DMS53 (cell line): ENCODE results near the gene SERPINI2.
"Not testable (repeated sequence)": the region's sequence is repeated elsewhere in the genome, so short reads cannot be mapped to it uniquely, and the experiment has no call there.

Experiments used
- DNase-seq: peaks from one replicate; lab custom pipeline; 2025; lab: John Stamatoyannopoulos, UW

The SERPINI2 gene

DNA sequence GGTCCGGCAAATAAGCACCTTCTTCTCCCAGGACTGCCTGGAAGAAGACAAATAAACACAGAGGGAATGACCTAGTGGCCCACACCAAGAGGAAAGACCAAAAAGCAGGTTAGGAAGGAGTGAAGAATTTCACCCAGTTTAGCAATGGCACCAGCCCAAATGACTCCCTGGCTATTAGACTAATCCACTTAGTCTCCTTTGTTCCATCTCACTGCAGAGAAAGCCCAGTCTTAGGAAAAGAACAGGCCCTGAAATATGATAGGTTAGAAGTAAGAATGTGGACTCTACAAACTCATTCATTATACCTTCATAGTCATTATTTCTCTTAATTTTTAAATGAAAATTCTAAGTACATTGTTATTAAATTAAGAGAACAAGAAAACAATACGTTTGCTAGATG, 23.2 kb downstream of the SERPINI2 start:
- no peak for DNase-seq

DNA sequence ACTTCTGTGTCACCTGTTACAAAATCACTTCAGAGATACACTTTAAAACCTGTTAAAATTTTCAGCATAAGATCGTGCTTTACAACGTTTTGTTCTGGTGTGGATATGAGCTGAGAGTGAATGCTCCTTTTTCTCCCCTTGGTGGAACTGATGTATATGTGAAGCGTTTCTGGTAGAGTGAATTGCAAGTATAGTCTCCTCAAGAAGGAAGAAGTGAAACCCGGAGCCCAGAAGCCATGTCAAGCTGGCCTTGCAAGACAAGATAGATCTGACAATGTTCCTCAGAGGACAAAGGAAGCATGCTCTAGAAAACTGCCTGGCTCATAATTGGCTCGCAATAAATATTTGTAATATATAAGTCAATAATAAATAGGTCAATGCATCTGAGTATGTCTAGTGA, 23.6 kb downstream of the SERPINI2 start:
- no peak for DNase-seq

- DNase-seq, result no peak
These were observed 28.4 kb downstream of the SERPINI2 start for GRCh38 chr3:167445491-167445890.

GRCh38 chr3:167441256-167441655, 32.6 kb downstream of the SERPINI2 start:
- DNase-seq, result no peak

- no peak for DNase-seq
These were observed 36.3 kb downstream of the SERPINI2 start for GRCh38 chr3:167437428-167438139.

DNA sequence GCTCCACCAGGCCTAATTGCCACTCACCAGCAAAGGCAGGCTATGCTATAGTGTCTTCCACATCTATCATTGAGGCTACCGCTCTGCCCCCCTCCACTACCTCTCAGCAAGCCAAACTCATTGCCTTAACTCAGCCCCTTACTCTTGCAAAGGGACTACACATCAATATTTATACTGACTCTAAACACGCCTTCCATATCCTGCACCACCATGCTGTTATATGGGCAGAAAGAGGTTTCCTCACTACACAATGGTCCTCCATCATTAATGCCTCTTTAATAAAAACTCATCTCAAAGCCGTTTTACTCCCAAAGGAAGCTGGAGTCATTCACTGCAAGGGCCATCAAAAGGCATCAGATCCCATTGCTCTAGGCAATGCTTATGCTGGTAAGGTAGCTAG, 46.9 kb downstream of the SERPINI2 start:
- DNase-seq, result peak; percentile 12

GRCh38 chr3:167422396-167422795, 51.4 kb downstream of the SERPINI2 start:
- not testable (repeated sequence) for DNase-seq

GRCh38 chr3:167409611-167410010, 64.2 kb downstream of the SERPINI2 start:
- no peak for DNase-seq

DNA sequence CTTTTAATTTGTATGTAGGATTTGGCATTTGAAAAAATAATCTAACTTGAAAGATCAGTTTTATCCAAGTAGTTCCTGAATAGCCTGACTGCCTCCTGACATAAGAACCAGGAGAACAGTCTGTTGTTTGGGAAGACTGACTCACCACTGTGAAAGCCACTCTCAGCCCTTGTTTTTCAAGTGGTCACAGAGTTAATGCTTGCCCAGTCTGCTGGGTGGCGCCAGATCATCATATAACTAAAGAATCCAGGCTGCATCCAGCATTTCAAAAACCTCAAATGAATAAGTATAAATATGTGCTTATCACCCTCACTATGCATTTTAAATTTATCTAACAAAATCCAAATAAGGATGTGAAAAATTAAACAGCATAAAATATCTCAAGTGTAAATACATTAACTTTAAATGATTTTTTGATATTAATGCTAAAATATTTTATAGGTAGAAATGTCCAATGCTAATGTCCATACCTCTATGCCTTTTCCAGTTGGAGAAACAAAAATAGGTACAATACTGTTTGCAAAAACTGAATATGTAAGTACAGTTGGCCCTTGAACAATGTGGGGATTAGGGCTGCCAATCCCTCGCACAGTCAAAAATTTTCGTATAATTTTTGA, 66.9 kb downstream of the SERPINI2 start:
- DNase-seq, result peak; percentile 90

- no peak for DNase-seq
These were observed 76.0 kb downstream of the SERPINI2 start for GRCh38 chr3:167397826-167398225.

GRCh38 chr3:167396075-167396474, 77.8 kb downstream of the SERPINI2 start:
- no peak for DNase-seq

DNA sequence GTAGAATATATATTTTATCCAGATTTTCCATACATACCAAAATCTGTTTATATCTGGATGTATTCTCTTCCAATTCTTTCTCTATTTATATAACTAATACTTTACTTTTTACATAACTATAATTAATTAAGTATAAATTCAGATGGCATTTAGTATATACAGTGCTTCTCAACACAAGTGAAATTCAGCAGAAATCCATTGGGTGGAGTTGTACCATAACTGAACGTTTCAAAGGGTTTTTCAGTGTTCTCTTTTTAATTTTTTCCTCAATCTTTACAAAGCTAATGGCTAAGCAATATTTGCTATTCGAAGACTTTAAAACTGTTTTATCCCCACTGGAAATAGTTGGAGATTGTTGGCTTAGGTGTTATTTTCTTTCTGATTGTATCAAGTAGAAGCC, 79.8 kb downstream of the SERPINI2 start:
- peak; percentile 9 for DNase-seq
